Trophoblast cell (in vitro differentiated cells and primary cell): ENCODE results near the gene FHOD1. TPM values are rescaled to one million over a fixed set of nuclear protein-coding genes. Genes with fewer than 3 reads are reported as not detected.

ENCODE experiments used
- DNase-seq, 2 donors: peaks; one replicate each; pipeline ENCODE4 v3.0.0-alpha.2; 2016
- H2AFZ ChIP-seq: 2 replicates; pipeline ENCODE4 v1.6.1; 2013; ENCODE audit warnings: low read length, moderate library complexity, mild to moderate bottlenecking; ENCODE audit not compliant: insufficient read depth, poor library complexity
- H2AK5ac ChIP-seq: 2 replicates; pipeline ENCODE4 v1.6.1; 2013; ENCODE audit warnings: mild to moderate bottlenecking, low read length
- H2BK120ac ChIP-seq: 2 replicates; pipeline ENCODE4 v1.6.1; 2013; ENCODE audit warnings: low read length, mild to moderate bottlenecking, moderate library complexity; ENCODE audit not compliant: insufficient read depth, poor library complexity
- H2BK12ac ChIP-seq: 2 replicates; pipeline ENCODE4 v1.6.1; 2013; ENCODE audit warnings: mild to moderate bottlenecking, low read length, moderate library complexity
- H2BK5ac ChIP-seq: 2 replicates; pipeline ENCODE4 v1.6.1; 2013; ENCODE audit warnings: low read length, low read depth, moderate library complexity, mild to moderate bottlenecking; ENCODE audit not compliant: poor library complexity
- H3K14ac ChIP-seq: 2 replicates; pipeline ENCODE4 v1.6.1; 2013; ENCODE audit warnings: mild to moderate bottlenecking, low read length
- H3K18ac ChIP-seq: 2 replicates; pipeline ENCODE4 v1.6.1; 2013; ENCODE audit warnings: mild to moderate bottlenecking, low read length
- H3K23ac ChIP-seq: 2 replicates; pipeline ENCODE4 v1.6.1; 2013; ENCODE audit warnings: low read length
- H3K27ac ChIP-seq: 2 replicates; pipeline ENCODE4 v1.5.1; 2013; ENCODE audit warnings: low read depth, mild to moderate bottlenecking, inconsistent platforms, low read length, moderate library complexity
- H3K27me3 ChIP-seq: 2 replicates; pipeline ENCODE4 v1.6.1; 2013; ENCODE audit warnings: inconsistent platforms, mild to moderate bottlenecking, low read length, moderate library complexity; ENCODE audit not compliant: insufficient read depth
- H3K36me3 ChIP-seq, 2 experiments: 1 replicate in 1 of 2; 2 replicates in 1 of 2; pipeline ENCODE4 v1.6.1; 2013; ENCODE audit warnings: low read length in 2 of 2, mild to moderate bottlenecking in 2 of 2, moderate library complexity in 1 of 2; ENCODE audit not compliant: insufficient read depth in 2 of 2, control insufficient read depth in 1 of 2
- H3K4ac ChIP-seq: 2 replicates; pipeline ENCODE4 v1.6.1; 2013; ENCODE audit warnings: low read depth, mild to moderate bottlenecking, low read length, moderate library complexity
- H3K4me1 ChIP-seq, 2 experiments: 1 replicate in 1 of 2; 2 replicates in 1 of 2; pipeline ENCODE4 v1.6.1; 2013; ENCODE audit warnings: low read length in 2 of 2, mild to moderate bottlenecking in 2 of 2, moderate library complexity in 1 of 2; ENCODE audit not compliant: insufficient read depth in 2 of 2, control insufficient read depth in 1 of 2
- H3K4me2 ChIP-seq: 2 replicates; pipeline ENCODE4 v1.6.1; 2013; ENCODE audit warnings: inconsistent platforms, mild to moderate bottlenecking, low read length, moderate library complexity
- H3K4me3 ChIP-seq: 2 replicates; pipeline ENCODE4 v1.5.1; 2013; ENCODE audit warnings: mild to moderate bottlenecking, low read depth, low read length, inconsistent platforms
- H3K79me1 ChIP-seq: one replicate; pipeline ENCODE4 v1.6.1; 2013; ENCODE audit warnings: low read length
- H3K79me2 ChIP-seq: 2 replicates; pipeline ENCODE4 v1.6.1; 2013; ENCODE audit warnings: low read length, mild to moderate bottlenecking; ENCODE audit not compliant: control insufficient read depth, insufficient read depth, poor library complexity
- H3K9ac ChIP-seq: 2 replicates; pipeline ENCODE4 v1.6.1; 2013; ENCODE audit warnings: mild to moderate bottlenecking, low read length
- H3K9me3 ChIP-seq: 2 replicates; pipeline ENCODE4 v1.6.1; 2013; ENCODE audit warnings: low read depth, mild to moderate bottlenecking, control low read depth, inconsistent platforms, low read length; ENCODE audit not compliant: insufficient read depth
- H4K12ac ChIP-seq: 2 replicates; pipeline ENCODE4 v1.6.1; 2013; ENCODE audit warnings: low read depth, mild to moderate bottlenecking, low read length, moderate library complexity
- H4K8ac ChIP-seq: 2 replicates; pipeline ENCODE4 v1.6.1; 2013; ENCODE audit warnings: low read depth, mild to moderate bottlenecking, low read length, moderate library complexity
- H4K91ac ChIP-seq: one replicate; pipeline ENCODE4 v1.6.1; 2013; ENCODE audit warnings: low read depth, mild to moderate bottlenecking, low read length, moderate library complexity
- WGBS: extraction: QIAGEN DNeasy Blood & Tissue Kit; methylation state at CpG from one replicate; pipeline ENCODE4 v1.1.7; 2013; ENCODE audit warnings: missing lambda C conversion rate; ENCODE audit not compliant: insufficient read length, insufficient coverage; ENCODE audit errors: extremely low coverage; 5-methylcytosine and 5-hydroxymethylcytosine counted together
- polyA plus RNA-seq: library from polyadenylated mRNA; stranded (reverse); fragments of 200-250 nt; gene quantifications from 2 replicates; pipeline ENCODE4 v1.2.3, GENCODE V29; 2013

The FHOD1 gene
- 15.3 and 16.6 TPM in 2 replicates for polyA plus RNA-seq

DNA sequence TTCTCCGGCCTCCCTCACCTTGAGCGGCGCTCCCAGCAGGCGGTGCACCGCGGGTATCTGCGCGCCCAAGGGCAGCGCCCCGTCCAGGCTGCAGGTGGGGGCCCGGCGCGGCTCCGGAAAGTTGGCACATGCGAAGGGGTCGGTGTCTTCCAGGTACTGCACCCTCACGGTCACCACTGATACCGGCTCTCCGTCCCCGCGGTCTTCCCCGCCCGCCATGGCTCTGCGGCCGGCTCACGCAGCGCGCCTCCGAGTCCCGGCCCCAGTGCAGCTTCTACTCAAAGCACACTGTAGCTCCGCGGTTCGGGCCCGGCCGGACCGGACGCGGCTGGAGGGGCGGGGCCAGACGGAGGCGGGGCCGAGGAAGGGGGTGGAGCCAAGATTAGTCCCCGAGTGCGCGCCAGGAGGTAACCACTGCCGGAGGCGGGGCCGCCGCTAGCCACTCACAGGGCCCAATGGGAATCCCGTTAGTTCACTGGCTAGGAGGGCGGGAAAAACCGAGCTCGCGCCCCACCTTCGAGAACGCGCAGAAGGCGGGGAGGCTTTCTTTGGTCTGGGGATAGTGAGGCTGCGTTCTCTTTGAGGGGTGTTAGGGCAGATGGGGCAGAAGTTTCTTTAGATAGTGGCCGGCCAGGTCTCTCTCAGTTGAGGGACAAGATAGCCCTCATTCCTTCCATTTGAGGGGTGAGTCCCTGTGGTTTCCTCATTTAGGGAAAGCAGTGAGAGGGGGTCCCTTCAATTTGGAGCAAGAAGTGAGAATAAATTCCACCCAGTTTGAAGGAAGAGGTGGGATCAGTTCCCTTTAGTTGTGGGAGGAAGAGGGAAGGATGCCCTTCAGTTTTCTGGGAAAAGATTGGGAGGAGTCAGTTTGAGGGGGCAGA, at the start of gene FHOD1:
TSS of gene FHOD1 (minus strand) at position 290 of the 881 bp plus-strand sequence. CDS start at position 219, 71 bp downstream.
- no peak within 1 kb of the TSS for H3K23ac ChIP-seq
- H3K36me3 ChIP-seq, result no peaks in the 10 kb centered on the region
- peak within 1 kb of the TSS; percentile 86 for H2BK5ac ChIP-seq
- peak within 1 kb of the TSS; percentile 88 for H2AFZ ChIP-seq
- H3K4me2 ChIP-seq, result peak within 1 kb of the TSS; percentile 96
- H3K4me1 ChIP-seq, result peaks cover 39 to 43% of the 10 kb centered on the region in 2 experiments
- no peak within 1 kb of the TSS for H2AK5ac ChIP-seq
- DNase-seq, result peak; percentile 96 to 98
- peak within 1 kb of the TSS; percentile 70 for H4K8ac ChIP-seq
- peak within 1 kb of the TSS; percentile 74 for H4K91ac ChIP-seq
- H3K27me3 ChIP-seq, result peaks cover 27% of the 10 kb centered on the region
- peaks cover 20% of the 10 kb centered on the region for H3K79me1 ChIP-seq
- peak within 1 kb of the TSS; percentile 49 for H4K12ac ChIP-seq
- peak within 1 kb of the TSS; percentile 60 for H2BK120ac ChIP-seq
- peak within 1 kb of the TSS; percentile 50 for H3K9ac ChIP-seq
- peak within 1 kb of the TSS; percentile 85 for H3K18ac ChIP-seq
- WGBS, result no CpG with 5 or more reads among the region's 60 CpGs
- H3K27ac ChIP-seq, result peak within 1 kb of the TSS; percentile 93
- peak within 1 kb of the TSS; percentile 80 for H3K4me3 ChIP-seq
- peak within 1 kb of the TSS; percentile 78 for H3K14ac ChIP-seq
- H3K4ac ChIP-seq, result peak within 1 kb of the TSS; percentile 22
- H3K79me2 ChIP-seq, result peaks cover 3% of the 10 kb centered on the region
- peak within 1 kb of the TSS; percentile 46 for H2BK12ac ChIP-seq
- H3K9me3 ChIP-seq, result no peaks in the 10 kb centered on the region

DNA sequence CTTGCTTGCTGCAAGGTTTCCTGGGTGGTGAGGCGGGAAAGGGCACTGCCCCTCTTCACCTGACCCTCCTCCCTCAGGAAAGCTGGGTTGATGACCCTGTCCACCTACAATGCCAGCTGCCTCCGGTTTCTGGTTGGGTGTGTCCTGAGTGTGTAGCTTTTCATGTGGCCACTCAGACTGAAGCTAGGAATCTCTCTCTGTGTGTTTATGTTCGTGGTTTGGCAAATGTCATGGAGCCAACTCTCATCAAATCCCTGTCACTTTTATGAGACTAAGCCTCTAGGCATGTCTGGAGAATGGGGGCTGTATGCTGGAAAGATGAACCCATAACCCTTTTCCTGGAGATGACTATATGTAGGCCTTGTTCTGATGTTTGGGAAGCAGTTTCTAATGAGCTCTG, 49.1 kb upstream of the FHOD1 start:
- no peak overlapping the region for H3K4ac ChIP-seq
- H2BK120ac ChIP-seq, result no peak overlapping the region
- H4K8ac ChIP-seq, result no peak overlapping the region
- no peak overlapping the region for H3K18ac ChIP-seq
- no peak overlapping the region for H3K27ac ChIP-seq
- H3K36me3 ChIP-seq, result no peaks in the 10 kb centered on the region
- H3K4me3 ChIP-seq, result no peak overlapping the region
- no peaks in the 10 kb centered on the region for H3K79me2 ChIP-seq
- DNase-seq, result no peak
- no peak overlapping the region for H3K23ac ChIP-seq
- H3K4me1 ChIP-seq, result no peaks in the 10 kb centered on the region
- H3K4me2 ChIP-seq, result no peak overlapping the region
- peaks cover 7% of the 10 kb centered on the region for H3K9me3 ChIP-seq
- H2BK12ac ChIP-seq, result no peak overlapping the region
- no peaks in the 10 kb centered on the region for H3K27me3 ChIP-seq
- no peak overlapping the region for H2AK5ac ChIP-seq
- H2AFZ ChIP-seq, result no peak overlapping the region
- WGBS, result no CpG with 5 or more reads among the region's 3 CpGs
- no peak overlapping the region for H3K9ac ChIP-seq
- no peak overlapping the region for H2BK5ac ChIP-seq
- no peak overlapping the region for H3K14ac ChIP-seq
- no peaks in the 10 kb centered on the region for H3K79me1 ChIP-seq
- no peak overlapping the region for H4K91ac ChIP-seq
- no peak overlapping the region for H4K12ac ChIP-seq

DNA sequence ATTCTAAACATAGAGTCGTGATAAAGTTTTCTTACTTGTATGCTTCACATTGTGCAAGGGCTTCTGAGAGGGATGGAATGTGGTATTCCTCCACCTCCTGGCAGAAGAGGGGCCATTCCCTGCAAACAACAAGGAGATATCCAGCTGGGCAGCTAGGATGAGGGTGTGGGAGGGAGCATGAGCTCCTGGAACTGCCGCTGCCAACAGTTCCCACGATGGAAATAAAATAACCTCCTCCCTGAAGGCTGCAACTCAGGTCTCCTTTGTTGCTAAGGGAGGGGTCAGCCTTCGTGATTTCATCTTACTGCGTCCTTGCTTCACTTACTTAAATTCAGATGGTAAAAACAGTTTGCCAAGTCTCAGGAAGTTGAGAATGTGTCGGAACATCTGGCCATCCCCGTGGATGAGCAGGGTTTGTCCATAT, 47.7 kb upstream of the FHOD1 start:
- no peaks in the 10 kb centered on the region for H3K36me3 ChIP-seq
- H4K91ac ChIP-seq, result no peak overlapping the region
- H3K9ac ChIP-seq, result no peak overlapping the region
- H3K18ac ChIP-seq, result no peak overlapping the region
- no peak overlapping the region for H3K4ac ChIP-seq
- no peak overlapping the region for H3K23ac ChIP-seq
- no peak for DNase-seq
- no peak overlapping the region for H2BK5ac ChIP-seq
- no peak overlapping the region for H4K12ac ChIP-seq
- no peak overlapping the region for H2AK5ac ChIP-seq
- no peaks in the 10 kb centered on the region for H3K27me3 ChIP-seq
- no peak overlapping the region for H2AFZ ChIP-seq
- no peak overlapping the region for H3K4me3 ChIP-seq
- no CpG with 5 or more reads among the region's 7 CpGs for WGBS
- H2BK120ac ChIP-seq, result no peak overlapping the region
- H3K9me3 ChIP-seq, result peaks cover 7% of the 10 kb centered on the region
- H3K79me1 ChIP-seq, result no peaks in the 10 kb centered on the region
- H3K14ac ChIP-seq, result no peak overlapping the region
- no peaks in the 10 kb centered on the region for H3K4me1 ChIP-seq
- H3K79me2 ChIP-seq, result no peaks in the 10 kb centered on the region
- no peak overlapping the region for H2BK12ac ChIP-seq
- no peak overlapping the region for H4K8ac ChIP-seq
- H3K4me2 ChIP-seq, result no peak overlapping the region
- no peak overlapping the region for H3K27ac ChIP-seq

DNA sequence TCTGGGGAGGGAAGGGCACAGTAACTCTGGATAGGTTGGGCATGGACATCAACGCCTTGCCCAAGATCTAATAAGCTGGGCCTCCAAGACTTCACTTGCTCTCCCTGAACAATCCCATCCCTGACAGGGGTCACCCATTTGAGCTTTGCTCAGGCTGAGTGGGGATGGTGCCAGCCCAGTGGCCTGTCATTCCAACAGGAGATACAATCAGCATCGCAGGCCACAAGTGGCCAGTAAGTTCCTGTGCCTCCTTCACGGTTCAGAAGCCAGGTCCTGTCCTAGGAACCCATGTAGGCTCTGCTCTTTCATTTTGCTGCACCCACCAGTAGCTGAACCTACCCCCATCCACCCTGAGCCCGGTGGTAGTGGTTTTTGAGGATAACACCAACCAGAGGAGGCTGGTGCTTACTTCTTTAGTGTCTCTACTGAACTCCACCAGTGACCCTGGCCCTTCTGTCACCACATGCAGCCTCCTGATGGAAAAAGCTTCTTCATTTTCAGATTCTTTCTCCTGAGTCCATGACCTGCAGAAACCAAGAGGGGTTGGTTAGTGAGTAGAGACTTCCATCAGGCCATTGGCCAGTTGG, 47.0 kb upstream of the FHOD1 start:
- H2BK120ac ChIP-seq, result no peak overlapping the region
- DNase-seq, result no peak
- no peaks in the 10 kb centered on the region for H3K27me3 ChIP-seq
- H3K23ac ChIP-seq, result no peak overlapping the region
- H4K12ac ChIP-seq, result no peak overlapping the region
- H3K27ac ChIP-seq, result no peak overlapping the region
- WGBS, result no CpG with 5 or more reads among the region's 4 CpGs
- peaks cover 7% of the 10 kb centered on the region for H3K9me3 ChIP-seq
- H3K4me3 ChIP-seq, result no peak overlapping the region
- no peak overlapping the region for H2AK5ac ChIP-seq
- H3K79me1 ChIP-seq, result no peaks in the 10 kb centered on the region
- H3K4me1 ChIP-seq, result no peaks in the 10 kb centered on the region
- no peak overlapping the region for H3K4ac ChIP-seq
- no peak overlapping the region for H4K8ac ChIP-seq
- no peak overlapping the region for H3K18ac ChIP-seq
- no peaks in the 10 kb centered on the region for H3K79me2 ChIP-seq
- H2BK5ac ChIP-seq, result no peak overlapping the region
- no peak overlapping the region for H2BK12ac ChIP-seq
- no peak overlapping the region for H3K14ac ChIP-seq
- no peaks in the 10 kb centered on the region for H3K36me3 ChIP-seq
- no peak overlapping the region for H3K4me2 ChIP-seq
- no peak overlapping the region for H3K9ac ChIP-seq
- no peak overlapping the region for H4K91ac ChIP-seq
- no peak overlapping the region for H2AFZ ChIP-seq
